ENCODE results near the gene SUN5.
A peak's percentile ranks its signal among the peaks of the same experiment; 100 is the strongest.
"Not testable (repeated sequence)": the region's sequence is repeated elsewhere in the genome, so short reads cannot be mapped to it uniquely, and the experiment has no call there.

SUN5 gene

GRCh38 chr20:32971703-32972161 is 32.5 kb downstream of the SUN5 start:
- H3K27me3 Mint-ChIP-seq: no peaks in the 10 kb centered on the region
- no peaks in the 10 kb centered on the region for H3K9me3 Mint-ChIP-seq (ENCODE audit: low read depth)
- H3K36me3 Mint-ChIP-seq: peaks cover 5% of the 10 kb centered on the region
- no peak overlapping the region for H3K4me3 Mint-ChIP-seq
- H3K27ac Mint-ChIP-seq: no peak overlapping the region
- peaks cover 42% of the 10 kb centered on the region for H3K4me1 Mint-ChIP-seq (ENCODE audit: low read depth)

DNA sequence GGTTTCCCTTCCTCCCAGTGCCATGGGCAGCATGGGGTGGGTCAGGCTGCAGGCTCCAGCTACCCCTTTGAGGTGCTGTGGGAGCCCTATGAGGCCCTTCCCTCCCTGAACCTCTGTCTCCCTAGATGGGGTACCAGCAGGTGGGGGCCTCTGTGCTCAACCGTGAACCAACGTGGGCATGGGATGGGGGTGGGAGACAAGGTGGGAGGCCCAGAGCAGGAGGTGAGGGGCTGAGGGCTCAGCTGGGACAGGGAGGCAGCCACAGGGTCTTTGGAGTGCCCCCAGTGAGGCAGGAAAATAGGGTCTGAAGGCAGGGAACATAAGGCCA is 33.3 kb downstream of the SUN5 start:
- no peaks in the 10 kb centered on the region for H3K9me3 Mint-ChIP-seq (ENCODE audit: low read depth)
- H3K4me1 Mint-ChIP-seq (ENCODE audit: low read depth): peaks cover 44% of the 10 kb centered on the region
- no peaks in the 10 kb centered on the region for H3K27me3 Mint-ChIP-seq
- no peak overlapping the region for H3K27ac Mint-ChIP-seq
- no peak overlapping the region for H3K4me3 Mint-ChIP-seq
- peaks cover 4% of the 10 kb centered on the region for H3K36me3 Mint-ChIP-seq

DNA sequence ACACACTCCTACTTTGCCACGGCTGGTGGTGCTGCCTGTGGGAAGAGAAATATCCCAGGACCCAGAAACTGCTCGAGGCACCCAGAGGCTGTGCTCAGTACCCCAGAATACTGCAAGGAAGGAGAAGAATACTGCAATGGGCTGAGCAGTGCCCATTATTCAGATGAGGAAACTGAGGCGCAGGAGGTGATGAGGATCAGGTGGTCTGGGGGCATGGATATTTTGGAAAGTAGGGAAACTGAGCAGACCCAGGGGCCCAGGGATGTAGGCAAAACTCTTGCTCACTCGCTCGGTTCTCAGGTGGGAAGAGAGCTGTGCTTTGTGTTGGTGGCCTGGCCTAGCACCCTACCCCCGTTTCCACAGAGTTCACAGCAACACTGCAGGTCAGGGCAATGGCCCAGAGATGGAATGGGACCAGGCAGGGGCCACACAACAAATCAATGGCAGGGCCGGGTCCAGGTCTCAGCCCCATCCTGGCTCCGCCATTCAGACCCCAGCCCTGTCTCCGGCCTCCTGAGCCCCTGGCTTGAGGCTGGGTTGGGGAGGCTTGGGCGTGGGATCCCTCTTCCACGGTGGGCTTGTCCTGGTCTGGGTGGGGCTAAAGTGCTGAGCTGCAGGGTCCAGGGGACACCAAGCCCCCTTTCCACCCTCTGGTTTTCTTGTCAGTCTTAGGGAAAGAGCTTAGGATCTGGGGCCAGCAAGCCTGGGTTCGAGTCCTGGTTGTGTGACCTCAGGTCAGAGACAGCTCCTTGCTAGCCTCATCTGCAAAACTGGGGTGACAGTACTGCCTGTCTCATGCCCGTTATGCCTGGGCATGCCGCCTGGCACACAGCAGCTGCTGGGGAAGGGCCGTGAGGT is 33.9 kb downstream of the SUN5 start:
- Mint-ChIP-seq H3K27ac (no peak overlapping the region), H3K4me1 (ENCODE audit: low read depth) (peaks cover 50% of the 10 kb centered on the region), H3K4me3 (peak overlapping the region; percentile 53), H3K9me3 (ENCODE audit: low read depth) (no peaks in the 10 kb centered on the region), H3K27me3 (no peaks in the 10 kb centered on the region), H3K36me3 (peaks cover 4% of the 10 kb centered on the region)

- Mint-ChIP-seq H3K9me3 (ENCODE audit: low read depth) (no peaks in the 10 kb centered on the region), H3K4me3 (peak overlapping the region; percentile 53), H3K27me3 (no peaks in the 10 kb centered on the region), H3K36me3 (peaks cover 7% of the 10 kb centered on the region), H3K4me1 (ENCODE audit: low read depth) (peaks cover 57% of the 10 kb centered on the region), H3K27ac (no peak overlapping the region)
These were observed 34.7 kb downstream of the SUN5 start for GRCh38 chr20:32969356-32970114.

GRCh38 chr20:32968478-32969241 is 35.6 kb downstream of the SUN5 start:
- H3K36me3 Mint-ChIP-seq: peaks cover 7% of the 10 kb centered on the region
- peaks cover 61% of the 10 kb centered on the region for H3K4me1 Mint-ChIP-seq (ENCODE audit: low read depth)
- no peaks in the 10 kb centered on the region for H3K27me3 Mint-ChIP-seq
- H3K27ac Mint-ChIP-seq: no peak overlapping the region
- H3K9me3 Mint-ChIP-seq (ENCODE audit: low read depth): no peaks in the 10 kb centered on the region
- H3K4me3 Mint-ChIP-seq: peak overlapping the region; percentile 50

DNA sequence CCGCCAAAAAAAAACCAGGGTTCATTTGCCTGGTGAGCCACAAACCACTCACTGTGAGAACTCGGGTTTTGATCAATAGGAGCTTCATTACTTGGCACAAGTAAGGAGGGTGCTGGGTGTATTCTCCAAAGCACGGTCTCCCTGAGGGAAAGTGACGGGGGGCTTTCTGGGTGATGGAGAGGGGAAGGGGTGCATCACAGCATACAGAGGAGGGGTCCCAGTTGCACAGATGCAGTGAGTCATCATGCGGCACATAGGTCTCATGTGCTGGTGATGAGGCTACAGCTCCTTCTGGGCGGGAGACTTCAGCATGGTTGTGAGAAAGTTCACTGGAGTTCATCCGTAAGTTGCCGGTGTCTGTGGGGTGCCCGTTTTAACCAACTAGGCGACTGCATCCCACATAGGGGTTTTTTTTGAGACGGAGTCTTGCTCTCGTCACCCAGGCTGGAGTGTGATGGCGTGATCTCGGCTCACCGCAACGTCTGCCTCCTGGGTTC is 36.2 kb downstream of the SUN5 start:
- peaks cover 67% of the 10 kb centered on the region for H3K4me1 Mint-ChIP-seq (ENCODE audit: low read depth)

GRCh38 chr20:32966881-32967781 is 37.1 kb downstream of the SUN5 start:
- Mint-ChIP-seq H3K4me3 (peak overlapping the region; percentile 66), H3K9me3 (ENCODE audit: low read depth) (no peaks in the 10 kb centered on the region), H3K36me3 (peaks cover 3% of the 10 kb centered on the region), H3K4me1 (ENCODE audit: low read depth) (peaks cover 74% of the 10 kb centered on the region), H3K27ac (no peak overlapping the region), H3K27me3 (no peaks in the 10 kb centered on the region)

More for the DNA sequence above, 36.2 kb downstream of the SUN5 start:
- Mint-ChIP-seq H3K27me3 (no peaks in the 10 kb centered on the region), H3K36me3 (peaks cover 3% of the 10 kb centered on the region), H3K27ac (no peak overlapping the region), H3K4me3 (peak overlapping the region; percentile 66), H3K9me3 (ENCODE audit: low read depth) (no peaks in the 10 kb centered on the region)

GRCh38 chr20:32966382-32966781 is 37.9 kb downstream of the SUN5 start:
- H3K27me3 Mint-ChIP-seq: no peaks in the 10 kb centered on the region
- H3K9me3 Mint-ChIP-seq (ENCODE audit: low read depth): no peaks in the 10 kb centered on the region
- peaks cover 3% of the 10 kb centered on the region for H3K36me3 Mint-ChIP-seq
- peaks cover 80% of the 10 kb centered on the region for H3K4me1 Mint-ChIP-seq (ENCODE audit: low read depth)
- peak overlapping the region; percentile 22 for H3K27ac Mint-ChIP-seq
- H3K4me3 Mint-ChIP-seq: no peak overlapping the region

GRCh38 chr20:32965581-32966373 is 38.5 kb downstream of the SUN5 start:
- Mint-ChIP-seq H3K4me3 (peak overlapping the region; percentile 17), H3K27me3 (no peaks in the 10 kb centered on the region), H3K36me3 (peaks cover 3% of the 10 kb centered on the region), H3K4me1 (ENCODE audit: low read depth) (peaks cover 80% of the 10 kb centered on the region), H3K27ac (peak overlapping the region; percentile 66), H3K9me3 (ENCODE audit: low read depth) (no peaks in the 10 kb centered on the region)

DNA sequence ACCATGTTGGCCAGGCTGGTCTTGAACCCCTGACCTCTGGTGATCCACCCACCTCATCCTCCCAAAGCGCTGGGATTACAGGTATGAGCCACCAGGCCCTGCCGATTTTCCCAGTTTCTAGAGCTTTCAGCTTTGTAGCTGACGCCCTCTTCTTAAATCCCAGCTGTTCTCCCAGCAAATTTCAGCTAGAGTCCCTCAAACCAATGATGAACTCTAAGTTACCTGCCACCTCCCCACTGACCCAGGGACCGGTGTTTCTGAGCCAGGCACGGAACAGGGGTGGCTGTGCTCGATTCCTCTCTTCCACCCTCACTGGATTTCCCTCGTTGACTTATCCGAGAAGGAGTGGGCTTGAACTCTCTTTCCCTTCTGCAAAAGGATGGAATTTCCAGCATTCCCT is 39.1 kb downstream of the SUN5 start:
- H3K27ac Mint-ChIP-seq: peak overlapping the region; percentile 66
- peaks cover 77% of the 10 kb centered on the region for H3K4me1 Mint-ChIP-seq (ENCODE audit: low read depth)
- no peaks in the 10 kb centered on the region for H3K9me3 Mint-ChIP-seq (ENCODE audit: low read depth)
- H3K4me3 Mint-ChIP-seq: peak overlapping the region; percentile 17
- no peaks in the 10 kb centered on the region for H3K27me3 Mint-ChIP-seq
- H3K36me3 Mint-ChIP-seq: peaks cover 3% of the 10 kb centered on the region

GRCh38 chr20:32964575-32964974 is 39.7 kb downstream of the SUN5 start:
- Mint-ChIP-seq H3K4me1 (ENCODE audit: low read depth) (peaks cover 72% of the 10 kb centered on the region), H3K4me3 (no peak overlapping the region)

DNA sequence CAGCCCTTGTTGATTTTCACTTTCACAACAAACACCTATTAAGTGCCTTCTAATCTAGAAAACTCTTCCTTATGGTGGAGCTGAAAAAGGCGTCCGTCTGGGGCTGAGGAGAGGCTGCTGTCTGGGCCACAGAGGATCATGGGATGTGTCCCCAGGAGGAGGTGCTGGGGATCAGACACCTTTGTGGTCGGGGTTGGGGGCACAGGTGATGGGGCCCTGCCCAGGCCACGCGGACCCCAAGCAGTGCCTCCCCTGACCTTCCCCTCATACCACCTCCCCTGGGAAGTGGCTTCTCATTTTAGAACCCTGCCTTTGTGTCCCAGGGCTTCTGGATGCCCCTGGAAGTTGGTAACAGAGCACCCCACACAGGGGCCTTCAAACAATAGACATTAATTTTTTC is 41.1 kb downstream of the SUN5 start:
- H3K4me1 Mint-ChIP-seq (ENCODE audit: low read depth): peaks cover 58% of the 10 kb centered on the region
- no peak overlapping the region for H3K4me3 Mint-ChIP-seq
- no peaks in the 10 kb centered on the region for H3K9me3 Mint-ChIP-seq (ENCODE audit: low read depth)
- H3K36me3 Mint-ChIP-seq: peaks cover 3% of the 10 kb centered on the region
- H3K27me3 Mint-ChIP-seq: no peaks in the 10 kb centered on the region
- peak overlapping the region; percentile 58 for H3K27ac Mint-ChIP-seq

More at GRCh38 chr20:32964575-32964974, 39.7 kb downstream of the SUN5 start:
- Mint-ChIP-seq H3K27ac (no peak overlapping the region), H3K27me3 (no peaks in the 10 kb centered on the region), H3K9me3 (ENCODE audit: low read depth) (no peaks in the 10 kb centered on the region), H3K36me3 (peaks cover 3% of the 10 kb centered on the region)

DNA sequence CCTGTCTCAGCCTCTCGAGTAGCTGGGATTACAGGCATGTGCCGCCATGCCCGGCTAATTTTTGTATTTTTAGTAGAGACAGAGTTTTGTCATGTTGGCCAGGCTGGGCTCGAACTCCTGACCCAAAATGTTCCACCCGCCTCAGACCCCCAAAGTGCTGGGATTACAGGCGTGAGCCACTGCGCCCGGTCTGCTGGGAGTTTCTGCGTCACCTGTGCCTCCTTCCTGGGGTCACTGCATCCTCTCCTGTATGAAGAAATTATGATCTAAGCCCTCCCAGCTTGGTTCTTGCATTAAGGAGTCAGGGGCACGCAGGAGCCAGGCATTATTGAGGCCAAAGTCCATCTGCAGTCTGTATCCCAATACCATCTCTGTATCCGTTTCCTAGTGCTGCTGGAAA is 41.6 kb downstream of the SUN5 start:
- H3K27me3 Mint-ChIP-seq; H3K36me3 Mint-ChIP-seq; H3K9me3 Mint-ChIP-seq (ENCODE audit: low read depth); H3K4me3 Mint-ChIP-seq: not testable (repeated sequence)
- Mint-ChIP-seq H3K27ac (peak overlapping the region; percentile 58), H3K4me1 (ENCODE audit: low read depth) (peaks cover 52% of the 10 kb centered on the region)
